ENCODE data around the gene SLC25A1.

DNA sequence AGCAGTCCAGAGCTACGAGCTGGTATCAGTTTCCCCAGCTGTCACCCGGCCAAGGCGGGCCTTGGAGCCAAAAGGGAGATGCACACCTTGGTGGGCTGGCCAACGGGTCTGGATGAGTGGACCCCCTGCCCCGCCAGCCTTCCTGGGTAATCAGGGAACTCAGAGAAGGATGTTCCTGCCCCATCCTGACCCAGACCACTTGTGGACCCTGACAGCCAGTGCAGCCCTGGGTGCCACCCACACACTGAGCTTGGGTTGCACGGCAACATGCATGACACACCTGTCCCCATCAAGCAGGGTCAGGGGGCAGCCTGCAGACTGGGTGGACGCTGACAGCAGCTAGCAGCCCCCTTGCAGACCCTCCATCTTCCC lies 8.6 kb downstream of the SLC25A1 start:
- TF ChIP-seq TEAD4 (IDR thresholded peaks at IDR 0.05) (no peak), EP300 (IDR thresholded peaks at IDR 0.05; ENCODE audit: borderline replicate concordance) (no peak), CEBPB (IDR thresholded peaks at IDR 0.05) (no peak)

All from Ishikawa (cell line).